HG02642 (cell line): ENCODE data around the gene PRDM16.

Source experiments
- ATAC-seq: cut with Tn5 transposase; IDR thresholded peaks from one replicate; pipeline ENCODE4 v1.9.1; 2021; ENCODE audit warnings: mild to moderate bottlenecking; ENCODE audit not compliant: unreplicated experiment, poor library complexity

Gene PRDM16

DNA sequence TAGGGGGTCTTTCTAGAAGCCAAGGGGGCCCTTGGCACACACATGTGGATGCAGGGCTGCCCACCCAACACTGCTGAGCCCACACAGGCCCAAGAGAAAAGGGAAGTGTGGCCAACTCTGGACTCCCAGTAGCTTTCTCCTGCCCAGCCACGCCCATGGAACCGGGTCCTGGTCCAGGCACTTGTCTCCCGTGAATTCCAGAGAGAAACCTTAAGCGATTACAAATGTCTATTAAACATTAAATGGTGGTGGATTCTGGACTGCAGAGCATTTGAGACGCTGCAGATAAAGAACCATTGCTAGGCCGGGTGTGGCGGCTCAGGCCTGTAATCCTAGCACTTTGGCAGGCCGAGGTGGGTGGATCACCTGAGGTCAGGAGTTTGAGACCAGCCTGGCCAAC, 284.9 kb downstream of the PRDM16 start:
- no peak for ATAC-seq

DNA sequence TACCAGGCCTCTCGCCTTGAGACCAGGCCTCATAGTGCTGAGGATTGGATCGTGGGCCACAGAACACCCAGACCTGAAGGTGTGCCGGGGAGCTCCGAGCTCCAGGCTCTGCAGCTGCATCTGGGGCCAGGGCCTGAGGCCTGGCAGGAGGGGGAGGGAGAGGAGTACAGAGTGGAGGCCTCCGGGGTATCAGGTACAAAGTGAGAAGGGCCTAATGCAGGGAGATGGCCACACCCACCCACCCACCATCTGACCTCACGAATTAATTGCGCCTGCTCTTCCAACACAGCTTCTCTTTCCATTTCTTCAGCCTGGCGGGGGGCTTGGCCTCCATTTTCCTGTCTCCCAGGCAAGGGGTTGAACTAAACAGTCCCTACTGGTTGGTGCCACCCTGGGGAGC, 286.1 kb downstream of the PRDM16 start:
- no peak for ATAC-seq

DNA sequence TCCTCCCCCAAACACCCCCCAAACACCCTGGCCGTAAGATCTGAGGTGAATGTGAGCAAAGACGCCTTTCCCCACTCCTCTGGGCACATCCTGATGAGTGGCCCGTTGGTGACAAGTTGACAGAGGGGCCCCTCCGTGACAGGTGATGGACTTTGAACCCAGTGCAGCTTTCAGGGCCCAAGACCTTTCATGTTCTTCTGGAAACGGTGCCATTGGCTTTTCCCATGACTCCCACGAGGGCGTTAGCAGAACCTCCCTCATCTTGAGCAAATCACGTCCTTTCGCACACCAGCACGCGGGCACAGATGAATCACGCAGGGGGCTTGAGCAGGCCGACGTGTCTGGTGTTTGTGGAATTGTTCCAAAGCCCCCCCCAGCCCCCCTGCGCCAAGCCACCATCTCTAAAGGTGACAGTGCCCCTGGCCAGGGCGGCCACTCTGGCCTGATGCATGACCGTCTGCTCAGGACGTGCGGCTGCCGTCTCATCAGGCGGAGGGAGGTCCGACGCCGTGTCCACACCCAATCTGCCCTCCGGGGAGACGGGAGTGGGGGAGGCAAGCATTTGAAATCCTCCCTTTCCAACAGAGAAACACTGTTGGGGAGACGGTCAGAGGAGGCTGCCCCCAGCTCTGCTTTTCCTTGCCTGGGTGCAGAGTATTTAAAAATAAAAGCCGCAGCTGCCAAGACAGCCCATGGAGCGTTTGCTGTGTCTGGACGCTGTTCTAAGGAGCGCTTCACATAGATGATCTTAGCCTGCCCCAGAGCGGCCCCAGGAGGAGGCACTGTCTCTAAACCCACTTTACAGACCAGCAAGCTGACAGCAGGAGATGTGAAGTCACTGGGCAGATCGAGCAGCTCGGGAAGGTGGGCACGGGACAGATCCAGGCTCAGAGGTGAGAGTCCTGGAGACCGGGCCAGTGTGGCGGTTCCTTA, 287.2 kb downstream of the PRDM16 start:
- no peak for ATAC-seq

DNA sequence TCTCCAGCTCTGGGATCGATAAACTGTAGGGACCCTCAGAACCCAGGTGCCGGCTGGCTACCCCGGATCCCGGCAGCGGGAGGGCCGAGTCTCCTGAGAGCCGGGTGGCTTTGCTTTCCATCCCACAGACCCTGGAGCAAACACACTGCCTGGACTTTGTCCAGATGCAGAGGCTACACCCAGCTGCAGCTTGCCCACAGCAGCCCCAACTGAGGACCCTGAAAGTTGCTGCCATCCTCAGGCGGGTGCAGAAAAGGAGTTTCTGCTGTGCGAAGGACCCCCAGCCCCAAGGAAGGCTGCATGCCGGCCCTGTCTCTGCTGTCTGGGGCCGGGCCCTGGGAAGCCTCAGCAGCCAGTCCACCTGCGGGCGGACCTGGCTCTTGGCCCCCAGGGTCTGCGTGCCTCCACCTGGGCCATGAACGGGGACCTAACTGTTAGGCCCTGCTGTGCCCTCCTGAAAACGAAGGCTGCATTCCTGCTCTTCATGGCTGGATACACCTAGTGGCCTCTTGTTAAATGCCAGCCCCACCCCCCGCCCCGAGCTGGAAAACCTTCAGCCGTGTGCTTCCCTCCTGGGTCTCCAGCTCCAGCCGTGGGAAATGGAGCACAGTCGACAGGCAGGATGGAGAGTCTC, 287.9 kb downstream of the PRDM16 start:
- ATAC-seq: no peak

DNA sequence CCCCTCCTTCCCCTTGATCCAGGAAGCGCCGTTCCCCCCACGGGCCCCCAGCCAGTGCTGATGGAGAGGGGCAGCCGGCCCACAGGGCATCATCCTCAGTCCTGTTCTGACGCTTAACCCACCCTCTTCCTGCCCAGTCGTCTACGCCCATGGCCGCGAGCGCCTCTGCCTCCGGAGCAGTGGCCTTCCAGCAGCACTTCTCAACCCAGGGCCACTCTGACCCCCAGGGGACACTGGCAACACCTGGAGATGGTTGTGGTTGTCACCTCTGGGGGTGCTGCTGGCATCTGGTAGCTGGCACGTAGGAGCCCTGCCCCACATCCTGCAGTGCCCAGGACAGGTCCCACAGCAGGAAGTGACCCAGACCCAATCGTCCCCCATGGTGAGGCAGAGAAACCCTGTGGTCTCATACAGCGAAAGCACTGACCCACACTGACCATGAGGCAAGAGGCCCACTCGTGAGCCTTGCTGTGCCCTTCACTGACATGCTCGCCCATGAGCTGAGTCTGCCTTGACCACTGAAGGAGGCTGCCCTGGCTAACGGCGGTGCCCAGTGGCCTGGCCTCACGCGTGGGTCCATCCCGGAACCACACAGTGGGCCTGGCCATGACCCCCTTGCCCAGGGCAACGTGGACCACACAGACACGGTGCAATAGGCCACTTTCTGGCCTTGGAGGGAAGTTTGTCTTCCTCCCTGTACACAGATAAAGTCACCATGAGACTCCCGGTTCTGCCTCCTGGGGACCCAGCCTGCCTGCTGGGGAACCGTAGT, 288.7 kb downstream of the PRDM16 start:
- no peak for ATAC-seq

DNA sequence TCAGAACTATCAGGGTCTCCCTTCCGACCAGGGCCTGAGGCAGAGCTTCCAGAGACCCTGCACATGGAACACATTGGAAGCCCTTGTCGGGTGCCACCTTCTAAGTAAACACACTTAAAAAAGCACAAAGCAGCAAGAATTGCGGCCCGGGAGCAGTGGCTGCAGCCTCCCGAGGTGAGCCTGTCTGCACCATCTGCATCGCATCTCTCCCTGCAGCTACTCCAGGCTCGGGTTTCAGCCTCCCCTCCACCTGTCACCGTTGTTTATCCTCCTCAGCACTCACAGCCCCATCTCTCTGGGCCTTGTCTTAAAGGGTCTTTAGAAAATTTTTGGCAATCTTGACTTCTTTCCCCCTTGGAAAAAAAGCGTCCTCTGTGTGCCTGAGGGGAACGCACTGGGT, 290.3 kb downstream of the PRDM16 start:
- no peak for ATAC-seq

DNA sequence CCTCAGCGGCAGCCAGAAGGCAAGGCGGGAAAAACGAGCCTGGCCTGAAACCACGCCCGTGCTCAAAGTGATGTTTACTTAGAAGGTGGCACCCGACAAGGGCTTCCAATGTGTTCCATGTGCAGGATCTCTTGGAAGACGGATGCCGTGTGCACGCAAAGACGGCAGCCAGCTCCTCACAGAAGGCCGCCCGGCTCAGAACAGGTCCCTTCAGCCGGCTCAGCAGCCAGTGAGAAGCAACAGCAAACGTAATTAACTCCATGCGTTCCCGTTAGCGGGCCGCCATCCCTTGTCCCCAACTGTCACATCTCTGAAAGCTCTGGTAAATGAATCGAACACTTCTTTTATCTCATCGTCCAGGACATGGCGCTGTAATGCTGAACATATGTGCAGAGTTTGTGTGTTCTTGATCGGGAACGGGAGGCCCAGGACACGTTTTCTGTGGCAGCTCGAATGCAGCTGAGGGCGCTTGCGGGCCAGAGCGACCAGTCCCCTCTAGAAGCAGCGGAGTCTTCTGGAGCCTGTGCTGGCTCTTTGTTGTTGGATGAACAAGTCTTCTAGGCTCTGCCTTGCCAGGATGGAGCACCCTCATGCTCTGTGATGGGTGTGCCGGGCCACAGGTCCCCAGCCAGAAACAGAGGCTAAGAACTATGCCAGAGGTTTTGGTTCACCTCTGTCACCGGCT, 290.9 kb downstream of the PRDM16 start:
- no peak for ATAC-seq

DNA sequence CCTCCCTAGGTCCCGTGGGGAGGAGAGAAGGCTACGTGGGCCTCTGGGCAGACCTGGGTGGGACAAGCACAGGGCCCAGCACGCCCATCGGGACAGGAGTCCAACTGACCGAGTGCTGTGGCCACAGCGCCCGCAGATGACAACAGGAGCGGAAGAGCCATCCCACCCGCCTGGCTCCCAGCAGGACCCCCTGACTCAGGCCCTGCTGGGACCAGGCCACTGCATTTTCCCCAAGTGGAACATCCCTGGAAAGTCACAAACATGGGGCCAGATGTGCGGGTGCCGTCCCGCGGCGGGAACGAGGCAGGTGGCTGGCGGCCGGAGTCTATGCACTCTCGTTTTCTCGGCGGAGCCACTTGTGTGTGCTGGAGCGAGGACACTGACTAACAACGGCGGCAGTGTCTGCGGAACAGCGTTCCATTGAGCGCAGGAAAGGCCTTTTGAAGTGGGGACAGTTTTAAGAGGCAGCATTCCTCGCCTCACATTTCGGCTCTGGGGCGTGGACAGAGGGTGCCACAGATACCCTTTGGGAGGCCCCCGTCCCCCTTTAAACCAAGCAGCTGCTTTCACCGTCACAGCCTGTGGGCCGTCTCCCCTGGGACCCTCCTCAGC, 291.7 kb downstream of the PRDM16 start:
- ATAC-seq: no peak

DNA sequence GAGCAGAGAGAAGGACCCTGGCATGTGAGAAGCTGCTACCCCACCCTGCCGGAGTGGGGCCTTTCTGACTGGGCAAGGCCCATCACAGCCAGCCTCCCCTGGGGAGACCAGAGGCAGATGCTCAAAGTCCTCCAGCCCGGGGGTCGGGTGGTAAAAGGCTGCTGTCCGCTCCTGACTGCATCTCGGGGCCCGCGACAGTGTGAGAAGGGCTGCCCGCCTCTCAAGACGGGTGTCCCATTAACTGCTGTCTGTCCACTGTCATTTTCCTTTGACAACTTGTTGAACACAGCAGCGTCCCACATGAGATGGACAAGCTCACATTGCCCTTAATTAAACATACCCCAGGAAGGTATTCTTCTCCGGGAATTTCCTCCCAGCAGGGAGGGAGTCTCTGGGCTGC, 294.0 kb downstream of the PRDM16 start:
- ATAC-seq: no peak

DNA sequence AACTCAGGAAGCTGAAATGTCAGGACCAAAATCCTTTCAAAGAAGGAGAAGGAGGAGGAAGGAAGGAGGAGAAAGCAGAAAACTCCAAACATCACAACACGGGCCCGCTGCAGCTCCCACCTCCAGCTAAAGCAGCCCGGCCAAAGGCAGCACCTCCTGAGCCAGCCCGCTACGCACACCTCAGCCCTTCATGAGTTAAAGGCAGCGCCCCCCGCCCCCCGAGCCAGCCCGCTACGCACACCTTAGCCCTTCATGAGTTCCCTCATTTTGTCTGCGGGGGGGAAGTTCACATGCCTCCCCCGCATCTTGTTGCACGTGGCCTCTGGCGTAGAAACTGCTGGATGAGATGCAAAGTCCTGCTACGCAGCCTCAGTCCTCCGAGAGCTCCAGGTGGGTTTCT, 294.8 kb downstream of the PRDM16 start:
- ATAC-seq: no peak

DNA sequence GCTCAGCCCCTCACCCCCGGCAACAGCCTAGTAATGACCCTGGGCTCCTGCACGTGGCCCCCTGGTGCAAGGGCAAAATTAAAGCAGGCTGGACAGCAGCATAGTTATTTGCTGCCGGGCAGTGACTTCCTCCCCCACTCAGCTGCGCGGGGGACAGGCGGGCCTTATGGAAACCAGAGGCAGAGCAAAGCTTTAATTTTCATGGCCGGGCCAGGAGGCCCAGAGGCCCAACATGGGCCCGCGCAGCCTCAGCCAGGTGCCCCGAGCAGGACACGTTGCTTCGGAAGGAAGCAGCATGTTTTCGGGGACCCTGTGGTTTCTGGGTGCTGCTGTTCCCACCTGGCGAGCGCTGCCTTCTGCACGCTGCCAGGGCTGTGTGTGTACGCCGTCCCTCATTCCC, 295.5 kb downstream of the PRDM16 start:
- ATAC-seq: no peak

DNA sequence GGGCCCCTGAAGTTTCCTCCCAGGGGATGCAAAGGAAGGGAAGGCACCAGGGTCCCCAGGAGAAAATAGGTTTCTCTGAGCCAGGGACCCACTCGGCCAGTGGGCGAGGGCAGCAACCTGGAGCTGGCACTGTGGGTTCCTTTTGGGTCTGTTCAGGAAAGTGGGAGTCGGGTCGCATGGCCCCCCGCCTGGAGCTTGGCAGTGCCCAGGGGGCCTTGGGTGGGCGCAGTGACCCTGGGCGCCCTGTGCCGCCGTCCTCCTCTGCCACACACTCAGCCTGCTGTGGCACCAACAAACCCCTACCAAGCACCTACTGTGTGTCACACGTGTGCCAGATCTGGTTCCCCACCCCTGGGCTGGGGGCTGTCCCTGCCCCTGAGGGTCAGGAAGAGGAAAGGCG, 296.0 kb downstream of the PRDM16 start:
- no peak for ATAC-seq

DNA sequence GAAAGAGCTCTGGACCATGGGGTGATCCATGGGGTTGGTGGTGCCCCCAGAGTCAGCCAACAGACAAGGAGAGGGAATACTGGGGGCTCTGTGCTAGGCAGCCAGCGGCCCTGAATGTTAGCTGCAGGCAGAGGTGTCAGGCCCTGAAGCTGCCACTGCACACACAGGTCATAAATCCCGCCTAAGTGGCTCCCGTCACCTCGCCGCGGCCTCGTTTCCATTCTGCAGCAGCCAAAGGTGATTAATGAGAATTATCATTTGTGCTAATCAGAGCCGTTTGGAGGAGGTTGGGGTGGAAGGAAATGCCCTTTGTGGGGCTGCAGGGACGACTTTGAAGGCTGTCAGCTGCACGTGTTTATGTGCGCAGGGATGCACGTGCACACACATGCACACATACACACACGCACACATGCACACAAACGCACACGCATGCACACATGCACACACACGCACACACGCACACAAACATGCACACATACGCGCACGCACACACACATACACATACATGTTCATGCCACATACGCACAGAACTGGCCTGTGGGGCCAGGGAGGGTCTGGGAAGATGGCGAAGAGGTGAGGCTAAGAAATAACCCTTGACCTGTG, 296.6 kb downstream of the PRDM16 start:
- no peak for ATAC-seq

DNA sequence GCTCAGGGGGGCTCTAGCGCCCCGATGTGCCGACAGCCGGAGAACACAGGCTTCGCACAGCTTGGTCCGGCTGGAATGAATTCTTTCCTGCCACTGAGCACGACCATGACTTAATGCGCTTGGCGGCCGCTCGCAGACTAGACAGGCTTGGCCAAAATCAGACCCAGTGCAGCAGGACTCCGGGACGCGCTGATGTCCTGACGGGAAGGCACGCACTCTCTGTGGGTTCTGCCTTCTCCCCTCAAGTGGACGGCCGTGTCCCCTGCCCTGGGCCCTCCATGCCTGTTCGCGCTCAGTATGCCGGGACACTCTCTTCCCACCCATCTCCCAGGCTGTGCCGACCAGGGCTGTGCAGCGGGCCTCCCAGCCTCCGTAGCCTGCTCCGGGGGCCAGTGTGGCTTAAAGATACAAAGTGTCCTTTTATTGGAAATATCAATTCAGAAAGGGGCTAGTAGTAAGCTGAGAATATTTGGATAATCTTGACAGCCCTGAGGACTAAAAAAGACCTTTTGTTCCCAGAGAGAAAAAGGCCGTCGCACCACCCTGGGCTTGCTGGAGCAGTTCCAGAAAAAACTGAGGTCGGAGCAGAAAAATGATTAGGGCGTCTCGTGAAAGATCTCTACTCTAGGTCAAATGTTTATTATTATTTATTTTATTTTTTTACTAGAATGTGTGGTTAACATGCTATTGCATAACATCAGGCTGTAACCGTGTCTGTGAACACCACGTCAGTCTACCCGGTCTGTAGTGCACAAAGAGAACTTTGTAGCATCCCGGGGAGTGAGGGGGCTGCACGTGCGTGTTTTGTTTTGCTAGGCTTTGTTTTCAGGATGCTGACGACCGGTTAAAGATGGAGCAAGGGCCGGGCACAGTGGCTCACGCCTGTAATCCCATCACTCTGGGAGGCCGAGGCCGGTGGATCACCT, 297.4 kb downstream of the PRDM16 start:
- ATAC-seq: no peak

DNA sequence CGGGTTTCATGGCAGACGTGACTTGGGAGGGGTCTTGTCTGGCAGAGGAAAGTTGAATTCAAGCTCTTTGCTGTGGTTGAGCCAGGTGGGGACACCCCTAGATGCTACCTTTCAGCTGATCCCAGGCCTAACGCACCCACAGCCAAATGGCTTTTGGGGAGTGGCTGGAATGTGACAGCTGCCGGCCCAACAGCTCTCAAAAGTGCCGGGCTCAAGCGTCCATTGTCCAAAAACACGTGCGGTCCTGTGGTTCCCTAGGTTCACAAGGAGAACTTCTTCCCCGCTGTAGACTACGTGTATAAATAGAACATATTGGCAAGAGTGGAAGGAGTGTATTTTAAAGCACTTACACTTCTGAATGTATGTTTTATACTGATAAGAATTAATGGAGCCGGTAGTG, 298.4 kb downstream of the PRDM16 start:
- ATAC-seq: no peak

DNA sequence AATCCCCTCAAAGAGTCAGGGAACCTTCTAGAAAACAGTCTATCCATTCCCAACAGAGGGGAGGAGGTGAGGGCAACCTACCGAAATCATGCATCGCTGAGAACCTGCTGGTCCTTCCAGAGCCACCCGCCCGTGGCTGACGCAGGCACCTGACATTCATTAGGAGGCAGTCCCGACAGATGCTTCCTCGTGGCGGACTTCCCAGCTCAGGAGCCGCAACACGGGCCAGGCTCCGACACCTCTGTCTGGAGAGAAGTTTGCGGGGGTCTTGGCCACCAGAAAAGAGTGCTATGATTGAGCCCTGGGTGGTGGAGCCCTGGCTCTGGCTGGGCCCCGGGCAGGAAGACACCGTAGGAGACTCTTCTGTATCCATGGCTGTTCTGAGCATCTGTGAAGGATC, 299.1 kb downstream of the PRDM16 start:
- no peak for ATAC-seq

DNA sequence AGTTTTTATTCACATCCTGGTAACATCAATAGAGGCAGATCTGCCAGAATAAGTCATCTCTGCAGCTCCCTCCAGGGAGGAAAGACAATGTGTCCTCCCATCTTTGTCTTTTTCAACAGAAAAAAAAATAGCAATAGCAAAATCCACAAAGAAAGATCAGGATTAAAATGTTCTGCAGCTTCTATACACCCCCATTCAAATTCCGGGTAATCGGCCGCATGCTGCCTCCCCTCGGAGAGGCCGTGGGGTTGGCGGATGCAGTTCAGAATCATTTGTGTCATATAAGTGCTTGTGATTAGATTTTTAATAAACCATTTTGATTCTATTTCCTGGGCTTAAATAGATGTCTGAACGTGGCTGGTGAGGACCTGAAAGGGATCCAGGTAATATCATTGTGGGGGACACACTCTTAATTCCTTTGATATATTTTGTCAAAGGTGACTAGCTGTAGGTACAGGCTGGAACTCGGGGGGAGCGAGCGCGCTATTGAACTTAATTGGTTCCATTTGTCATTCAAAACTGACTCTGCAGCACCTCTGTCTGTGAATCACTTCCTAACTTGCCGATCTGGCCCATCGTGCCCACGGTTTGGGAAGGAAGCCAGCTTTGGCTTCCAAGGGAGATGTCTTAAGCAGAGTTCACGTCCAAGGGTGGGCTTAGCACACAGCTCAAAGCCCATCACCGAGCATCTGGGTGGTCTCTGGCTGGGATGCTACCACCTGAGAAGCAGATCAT, 299.9 kb downstream of the PRDM16 start:
- no peak for ATAC-seq

DNA sequence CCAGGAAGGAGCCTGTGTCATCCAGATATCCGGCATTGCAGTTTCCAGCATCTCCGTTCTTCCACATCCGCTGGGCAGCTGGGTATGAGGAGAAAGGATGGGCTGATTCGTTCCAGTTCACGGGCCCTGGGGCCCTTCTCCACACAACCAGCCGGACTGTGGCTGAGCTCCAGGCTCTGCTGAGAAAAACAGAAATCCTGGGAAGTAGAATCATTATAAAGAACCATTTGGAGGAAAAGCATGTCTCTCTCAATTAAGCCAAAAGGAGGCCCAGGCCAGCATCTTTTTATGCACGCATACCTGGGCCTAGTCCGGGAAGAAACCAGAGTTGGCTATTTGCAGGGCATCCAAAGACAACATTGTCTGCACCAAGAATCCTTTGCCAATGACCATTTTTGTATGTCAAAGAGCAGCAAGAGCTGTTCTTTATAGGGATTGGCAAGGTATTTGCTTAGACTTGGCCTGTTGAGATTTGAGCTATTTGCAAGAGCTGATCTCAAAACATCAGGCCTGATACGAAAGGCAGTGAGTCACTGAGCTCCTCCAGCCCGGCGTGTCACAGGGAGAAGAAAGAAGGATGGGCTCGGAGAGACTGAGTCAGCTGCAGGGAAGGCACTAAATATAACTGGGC, 300.6 kb downstream of the PRDM16 start:
- ATAC-seq: no peak
